GM21576 (cell line): ENCODE measurements around the gene PLD5.
"Not testable (repeated sequence)": the region's sequence is repeated elsewhere in the genome, so short reads cannot be mapped to it uniquely, and the experiment has no call there.

Experiments
- ATAC-seq: cut with Tn5 transposase; IDR thresholded peaks from one replicate; pipeline ENCODE4 v1.9.1; 2021; ENCODE audit warnings: mild to moderate bottlenecking, moderate library complexity; ENCODE audit not compliant: unreplicated experiment

The PLD5 gene

DNA sequence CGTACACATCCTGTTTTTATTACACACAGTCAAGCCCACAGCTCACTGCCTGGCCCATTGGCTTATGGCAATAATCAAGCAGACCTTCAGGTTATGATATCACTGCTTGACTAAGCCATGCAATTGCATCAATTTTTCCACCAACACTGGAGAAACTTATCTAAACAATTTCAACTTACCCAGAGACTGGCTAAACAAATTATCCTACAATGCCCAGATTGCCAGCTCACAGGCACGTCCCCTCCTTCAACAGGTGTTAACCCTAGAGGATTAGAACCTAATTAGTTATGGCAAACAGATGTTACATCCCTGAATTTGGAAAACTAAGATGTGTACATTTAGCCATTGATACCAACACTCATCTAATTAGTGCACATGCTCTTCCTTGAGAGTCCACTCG is 310.0 kb downstream of the PLD5 start:
- not testable (repeated sequence) for ATAC-seq

DNA sequence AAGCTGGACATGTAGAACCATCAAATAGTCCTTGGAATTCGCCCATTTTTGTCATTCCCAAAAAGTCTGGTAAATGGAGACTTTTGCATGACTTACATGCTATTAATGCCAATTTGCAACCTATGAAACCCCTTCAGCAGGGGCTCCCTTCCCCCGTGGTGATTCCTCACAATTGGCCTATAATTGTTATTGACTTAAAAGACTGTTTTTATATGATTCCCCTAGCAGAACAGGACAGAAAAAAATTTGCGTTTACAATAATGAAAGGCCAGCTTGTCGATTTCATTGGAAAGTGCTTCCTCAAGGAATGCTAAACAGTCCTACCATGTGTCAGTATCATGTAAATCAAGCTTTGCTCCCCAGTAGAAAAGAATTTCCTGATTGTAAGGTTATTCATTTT is 311.5 kb downstream of the PLD5 start:
- ATAC-seq = not testable (repeated sequence)

DNA sequence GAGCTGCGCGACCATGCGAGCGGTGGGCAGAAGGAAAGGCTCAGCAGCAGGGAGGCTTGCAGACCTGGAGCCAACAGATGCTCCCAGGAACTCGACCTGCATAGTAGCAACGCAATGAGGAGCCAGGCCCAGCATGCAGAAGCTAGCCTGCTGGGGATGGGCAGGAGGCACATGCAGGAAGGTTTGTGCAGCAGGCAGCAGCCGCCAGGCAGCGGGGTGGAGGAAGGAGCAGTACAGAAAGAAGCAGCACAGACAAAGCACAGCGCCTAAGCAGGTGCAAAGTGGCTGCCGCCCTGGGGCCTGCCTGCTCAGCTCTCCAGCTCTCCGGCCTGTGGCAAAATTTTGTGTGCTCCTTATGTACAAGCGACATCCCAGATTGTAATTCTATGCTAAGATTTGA is 312.1 kb downstream of the PLD5 start:
- no peak for ATAC-seq

DNA sequence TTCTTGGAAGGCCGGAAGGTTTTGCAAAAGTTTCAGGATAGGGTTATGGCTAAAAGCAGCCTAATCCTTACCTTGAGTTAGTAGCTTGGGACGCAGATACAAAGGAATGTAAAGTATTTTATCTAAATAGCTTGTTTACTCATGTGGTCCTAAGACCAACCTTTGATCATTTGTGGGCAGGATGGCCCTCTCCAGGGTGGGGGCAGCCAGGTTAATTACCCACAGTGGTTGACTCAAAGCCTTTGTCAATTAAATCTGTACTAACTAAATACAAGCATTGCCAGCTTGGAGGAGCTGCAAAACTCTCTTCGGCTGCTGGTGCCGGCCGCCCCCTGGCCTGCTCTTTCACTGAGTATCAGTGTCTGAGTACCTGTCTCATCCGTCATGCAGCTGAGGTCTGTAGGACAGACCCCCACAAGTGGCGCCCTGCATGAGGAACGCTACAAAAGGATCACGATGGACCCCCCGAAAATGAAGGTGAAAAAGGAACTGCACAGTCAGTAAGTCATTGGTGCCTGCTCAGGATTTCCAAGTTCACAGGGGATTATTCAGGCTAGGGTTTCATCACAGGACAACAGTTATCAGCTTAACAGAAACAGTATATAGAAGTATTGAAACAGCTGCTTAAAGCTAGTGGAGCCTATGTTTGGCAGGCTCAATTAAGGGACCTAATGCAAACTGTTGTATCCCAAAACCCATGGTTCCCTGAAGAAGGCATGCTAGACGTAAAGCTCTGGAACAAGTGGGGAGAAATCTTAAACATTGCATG is 313.1 kb downstream of the PLD5 start:
- no peak for ATAC-seq

DNA sequence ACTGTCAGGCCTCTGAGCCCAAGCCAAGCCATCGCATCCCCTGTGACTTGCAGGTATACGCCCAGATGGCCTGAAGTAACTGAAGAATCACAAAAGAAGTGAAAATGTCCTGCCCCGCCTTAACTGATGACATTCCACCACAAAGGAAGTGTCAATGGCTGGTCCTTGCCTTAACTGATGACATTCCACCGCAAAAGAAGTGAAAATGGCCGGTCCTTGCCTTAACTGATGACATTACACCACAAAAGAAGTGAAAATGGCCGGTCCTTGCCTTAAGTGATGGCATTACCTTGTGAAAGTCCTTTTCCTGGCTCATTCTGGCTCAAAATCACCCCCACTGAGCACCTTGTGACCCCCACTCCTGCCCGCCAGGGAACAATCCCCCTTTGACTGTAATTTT is 314.2 kb downstream of the PLD5 start:
- not testable (repeated sequence) for ATAC-seq

DNA sequence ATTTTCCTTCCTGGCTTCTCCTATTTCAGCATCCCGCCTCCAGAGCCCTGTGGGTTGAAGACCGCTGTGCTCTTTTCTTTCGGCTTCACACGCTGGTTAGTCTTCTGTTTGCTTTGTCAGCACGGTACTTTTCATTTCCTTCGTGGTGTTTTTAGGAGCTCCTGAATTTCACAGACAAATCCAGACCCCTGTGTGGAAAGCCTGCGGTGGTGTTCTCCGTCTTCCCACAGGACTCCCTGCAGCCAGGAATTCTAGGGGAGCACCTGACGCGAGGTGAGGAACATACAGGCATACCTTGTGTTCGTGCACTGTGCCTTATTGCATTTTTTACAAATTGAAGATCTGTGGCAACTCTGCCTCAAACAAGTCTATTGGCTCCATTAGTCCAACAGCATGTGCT is 315.4 kb downstream of the PLD5 start:
- ATAC-seq = no peak

DNA sequence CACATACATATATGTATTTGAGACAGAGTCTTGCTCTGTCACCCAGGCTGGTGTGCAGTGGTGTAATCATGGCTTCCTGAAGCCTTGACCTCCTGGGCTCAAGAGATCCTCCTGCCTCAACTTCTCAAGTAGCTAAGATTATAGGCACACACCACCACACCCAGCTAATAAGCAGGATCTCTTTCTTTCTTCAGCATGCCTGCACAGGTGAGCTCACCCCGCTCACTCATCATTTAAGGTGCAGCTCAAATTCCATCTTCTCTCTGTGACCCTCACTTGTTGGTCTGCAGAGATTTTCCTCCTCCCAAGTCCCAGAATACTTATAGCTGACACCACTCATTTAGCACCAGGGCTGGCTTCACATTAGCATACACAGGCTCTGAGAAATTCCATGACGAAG is 316.5 kb downstream of the PLD5 start:
- ATAC-seq = no peak

DNA sequence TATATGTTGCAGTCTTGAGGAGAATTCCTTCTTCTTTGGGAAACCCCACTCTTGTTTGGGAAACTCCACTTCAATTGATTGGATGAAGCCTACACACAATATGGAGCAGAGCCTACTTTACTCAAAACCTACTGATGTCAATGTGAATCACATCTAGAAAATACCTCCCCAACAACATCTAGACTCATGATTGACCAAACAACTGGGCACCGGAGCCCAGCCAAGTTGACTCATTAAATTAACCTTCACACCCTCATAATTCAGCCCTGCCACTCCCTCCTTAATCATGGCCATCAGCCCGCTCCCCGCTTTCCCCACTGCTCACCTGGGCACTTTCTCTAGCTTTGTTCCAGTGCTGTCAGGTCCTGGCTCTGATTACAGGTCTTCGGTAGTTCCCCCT is 317.5 kb downstream of the PLD5 start:
- no peak for ATAC-seq

DNA sequence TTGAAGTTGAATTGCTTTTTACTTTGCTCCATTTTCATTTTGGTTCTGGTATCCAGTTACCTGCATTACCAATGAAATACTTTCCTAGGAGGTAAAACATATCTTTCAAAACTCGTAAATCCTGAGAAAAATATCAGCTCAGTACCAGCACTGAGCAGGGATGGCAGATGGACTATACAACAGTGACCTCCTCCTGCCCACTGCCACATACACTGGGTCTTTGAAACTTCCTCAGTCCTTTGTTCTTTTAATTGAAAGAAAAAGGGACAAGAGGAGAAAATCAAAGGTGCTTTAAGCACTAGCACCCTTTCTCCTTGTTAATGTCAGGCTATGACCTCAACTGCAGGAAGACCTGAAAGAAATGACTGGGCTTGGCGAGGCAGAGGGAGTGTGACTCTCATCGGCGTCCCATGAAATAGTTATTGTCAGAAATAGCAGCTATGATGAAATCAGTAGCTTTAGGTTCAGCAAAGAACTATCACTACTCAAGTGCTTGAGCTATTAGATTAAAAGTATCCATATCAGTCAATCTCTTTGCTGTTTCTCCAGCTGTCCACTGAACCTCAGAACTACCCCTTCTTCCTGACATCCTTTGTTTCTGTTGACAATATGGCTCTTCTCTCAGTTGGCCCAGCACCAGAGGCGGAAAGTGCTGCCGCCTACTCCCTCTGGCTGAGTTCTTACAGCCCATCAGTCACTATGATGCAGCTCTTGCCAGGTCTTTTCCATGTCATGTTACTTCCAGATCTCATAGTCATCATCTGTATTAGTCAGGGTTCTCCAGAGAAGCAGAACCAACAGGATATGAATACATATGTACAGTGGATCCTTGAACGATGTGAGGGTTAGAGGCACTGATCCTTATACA is 318.6 kb downstream of the PLD5 start:
- no peak for ATAC-seq

DNA sequence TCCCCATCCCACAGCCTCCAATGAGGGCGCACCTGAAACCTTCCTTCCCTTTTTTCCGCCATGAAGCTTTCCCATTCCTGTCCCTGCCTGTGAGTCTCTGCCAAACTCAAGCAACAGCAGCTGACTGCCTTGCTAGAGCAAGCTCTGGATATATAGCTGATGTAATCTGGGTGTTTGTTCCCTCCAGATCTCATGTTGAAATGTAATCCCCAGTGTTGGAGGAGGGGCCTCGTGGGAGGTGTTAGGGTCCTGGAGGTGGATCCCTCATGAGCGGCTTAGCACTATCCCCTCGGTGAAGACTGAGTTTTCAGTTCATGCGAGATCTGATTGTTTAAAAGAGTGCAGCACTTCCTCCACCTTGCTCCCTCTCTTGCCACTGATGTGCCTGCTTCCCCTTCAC is 321.2 kb downstream of the PLD5 start:
- no peak for ATAC-seq

DNA sequence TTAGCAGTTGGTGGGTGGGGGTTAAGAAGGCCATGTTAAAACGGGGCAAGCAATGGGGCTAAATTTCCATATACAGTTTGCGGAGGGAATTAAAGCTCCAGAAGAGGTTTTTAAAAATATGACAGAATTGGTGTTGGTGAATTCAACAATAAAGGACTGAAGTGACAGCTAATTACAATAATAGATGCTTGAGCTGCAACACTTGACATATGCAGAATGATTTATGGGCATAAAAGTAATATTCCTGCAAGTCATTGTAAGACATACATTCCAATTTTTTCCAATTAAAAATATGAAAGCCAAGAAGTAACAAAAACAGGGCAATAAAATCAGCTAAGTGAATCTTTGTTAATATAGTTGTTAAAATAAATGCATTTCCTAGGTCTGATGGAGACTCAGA is 323.4 kb downstream of the PLD5 start:
- no peak for ATAC-seq

DNA sequence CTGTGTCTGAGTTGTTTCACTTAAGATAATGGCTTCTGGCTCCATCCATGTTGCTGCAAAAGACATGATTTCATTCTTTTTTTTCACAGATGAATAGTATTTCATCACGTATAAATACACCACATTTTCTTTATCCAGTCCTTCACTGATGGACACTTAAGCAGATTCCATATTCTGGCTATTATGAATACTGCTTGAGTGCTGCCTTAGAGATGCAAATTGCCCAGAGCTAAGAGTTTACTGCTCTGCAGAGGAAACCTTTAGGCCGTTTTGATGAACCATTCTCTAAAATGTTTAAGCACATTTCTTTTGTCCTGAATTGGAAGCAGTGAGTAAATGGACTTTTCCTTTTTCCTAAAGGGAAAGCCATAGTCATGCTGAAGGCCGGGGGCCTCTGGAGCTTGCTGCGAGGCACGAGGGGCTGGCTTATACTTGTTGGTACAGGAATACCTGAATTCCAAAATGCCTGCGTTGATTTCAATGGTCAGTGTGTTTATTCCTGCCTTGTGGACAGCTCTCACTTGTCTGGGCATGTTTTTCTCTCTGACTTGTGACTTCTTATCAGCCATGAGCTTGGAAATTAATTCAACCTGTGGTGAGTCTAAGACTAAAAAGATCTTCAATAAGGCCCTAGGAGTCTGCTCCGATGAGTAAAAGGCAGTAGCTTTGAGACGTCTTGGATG is 324.6 kb downstream of the PLD5 start:
- no peak for ATAC-seq

DNA sequence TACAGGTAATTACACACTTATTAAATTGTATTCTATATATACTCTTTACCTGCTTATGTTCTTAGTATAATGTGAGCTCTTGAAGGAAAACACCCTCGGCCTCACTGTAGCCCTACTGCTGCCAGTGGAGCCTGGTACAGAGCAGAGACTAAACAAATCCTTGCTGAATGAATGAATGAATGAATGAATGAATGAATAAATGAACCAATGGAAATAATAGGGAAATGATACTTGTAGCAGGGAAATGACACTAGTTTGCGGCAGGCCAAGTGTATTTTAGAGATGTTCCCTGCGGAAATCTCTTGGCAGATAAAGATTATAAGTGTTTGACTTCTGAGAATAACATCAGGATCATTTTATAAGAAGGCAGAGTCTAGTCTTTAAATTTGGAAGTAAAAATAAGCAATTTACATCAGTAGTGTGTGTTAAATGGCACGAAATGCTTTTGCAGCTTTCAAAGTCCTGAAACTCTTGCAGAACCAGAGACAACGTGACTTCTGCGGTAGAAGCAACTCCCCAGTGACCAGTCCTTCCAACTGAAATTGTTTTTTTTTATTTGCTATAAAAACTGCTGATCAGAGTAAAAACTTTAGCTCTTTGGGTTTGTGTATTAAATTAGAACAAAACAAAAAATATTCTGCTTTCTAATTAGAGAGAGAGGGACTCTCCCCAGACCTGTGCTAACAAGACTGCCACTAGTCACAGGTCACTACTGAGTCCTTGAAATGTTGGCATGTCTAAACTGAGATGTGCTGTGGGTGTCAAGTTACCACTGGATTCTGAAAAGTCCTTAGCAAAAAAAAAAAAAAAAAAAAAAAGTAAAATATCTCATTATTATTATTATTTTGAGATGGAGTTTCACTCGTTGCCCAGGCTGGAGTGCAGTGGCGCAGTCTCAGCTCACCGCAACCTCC is 326.3 kb downstream of the PLD5 start:
- ATAC-seq = no peak

DNA sequence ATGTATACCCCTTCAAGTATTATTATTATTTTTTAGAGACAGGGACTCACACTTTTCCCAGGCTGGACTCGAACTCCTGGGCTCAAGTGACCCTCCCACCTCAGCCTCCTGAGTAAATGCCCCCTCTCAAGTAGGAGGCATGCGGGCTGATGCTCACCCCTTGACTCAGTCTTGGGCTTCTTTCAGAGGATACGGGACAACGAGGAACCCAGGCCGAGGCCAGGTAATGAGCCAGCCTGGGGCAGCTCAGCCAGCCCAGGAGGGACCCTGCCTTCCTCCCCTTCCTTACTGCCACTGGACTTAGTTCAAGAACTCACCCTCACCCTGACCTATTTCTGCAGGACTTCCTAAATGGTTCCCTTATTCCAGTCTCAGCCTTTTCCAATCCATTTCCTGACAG is 327.6 kb downstream of the PLD5 start:
- no peak for ATAC-seq

DNA sequence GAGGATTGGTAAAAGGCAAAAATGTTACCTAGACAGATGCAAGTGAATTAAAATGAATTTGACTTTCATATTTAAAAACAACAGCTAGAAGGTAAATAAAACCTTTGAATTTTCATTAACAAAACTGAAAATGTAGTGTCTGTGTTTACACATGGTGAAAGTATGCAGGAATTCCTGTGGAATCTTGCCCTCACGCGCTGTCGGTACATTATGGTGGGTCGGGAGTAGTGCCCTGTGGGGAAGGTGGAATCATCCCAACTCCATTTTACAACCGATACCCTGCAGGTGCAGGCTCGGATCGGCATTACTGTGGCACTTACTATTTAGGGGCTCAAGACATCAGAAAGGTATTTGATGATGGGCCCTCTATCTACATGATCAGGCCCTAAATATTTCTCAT is 328.4 kb downstream of the PLD5 start:
- no peak for ATAC-seq

DNA sequence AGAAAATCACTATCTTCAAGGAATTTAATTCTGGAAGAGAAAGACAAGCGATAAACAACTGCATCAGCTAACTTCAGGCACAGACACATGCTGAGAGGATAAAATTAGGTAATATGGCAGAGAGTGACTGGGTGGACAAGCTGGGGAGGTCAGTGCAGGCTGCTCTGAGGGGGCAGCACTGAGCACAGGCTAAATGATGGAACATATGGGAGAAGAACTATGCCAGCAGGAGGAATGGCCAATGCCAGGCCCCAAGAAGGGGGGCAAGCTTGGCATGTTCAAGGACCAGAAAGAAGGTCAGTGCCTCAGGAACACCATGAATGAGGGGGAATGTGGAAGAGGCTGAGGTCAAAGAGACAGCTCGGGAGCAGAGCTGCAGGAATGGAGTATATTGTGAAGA is 334.9 kb downstream of the PLD5 start:
- no peak for ATAC-seq

DNA sequence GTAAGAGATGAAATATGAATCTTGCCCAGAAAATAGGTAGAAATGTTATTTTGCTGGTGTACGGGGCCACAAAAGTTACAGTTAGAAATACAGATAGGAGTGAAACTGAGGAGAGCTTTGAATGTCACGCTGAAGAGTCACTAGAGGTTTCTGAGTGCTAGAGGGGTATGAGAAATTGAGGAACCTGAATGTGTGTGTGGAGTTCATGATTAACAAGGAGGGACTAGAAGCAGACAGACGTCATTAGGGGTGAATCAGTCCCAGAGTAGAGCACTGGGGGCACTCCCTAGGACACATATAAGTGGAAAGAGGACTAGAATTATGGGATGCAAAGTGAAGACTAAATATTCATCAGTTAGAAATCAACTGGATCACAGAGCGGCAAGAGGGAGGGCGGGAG is 336.7 kb downstream of the PLD5 start:
- ATAC-seq = no peak

DNA sequence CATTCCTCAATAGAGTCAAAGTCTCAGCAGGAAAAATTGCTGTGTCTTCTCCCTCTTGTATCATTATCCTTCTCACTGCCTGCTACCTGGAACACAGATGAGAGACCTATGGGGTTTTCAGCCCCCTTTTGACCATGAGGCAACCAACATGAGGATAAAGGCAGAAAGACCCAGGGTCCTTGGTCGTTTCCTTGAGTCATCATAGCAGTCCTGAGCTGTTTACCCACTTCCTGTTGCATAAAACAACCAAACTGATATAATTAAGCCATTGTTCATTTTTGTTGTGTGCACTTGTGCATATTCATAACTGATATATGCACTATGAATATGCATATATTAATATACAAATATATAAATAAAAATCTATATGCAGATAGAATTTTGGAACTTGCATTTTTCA is 337.3 kb downstream of the PLD5 start:
- no peak for ATAC-seq

DNA sequence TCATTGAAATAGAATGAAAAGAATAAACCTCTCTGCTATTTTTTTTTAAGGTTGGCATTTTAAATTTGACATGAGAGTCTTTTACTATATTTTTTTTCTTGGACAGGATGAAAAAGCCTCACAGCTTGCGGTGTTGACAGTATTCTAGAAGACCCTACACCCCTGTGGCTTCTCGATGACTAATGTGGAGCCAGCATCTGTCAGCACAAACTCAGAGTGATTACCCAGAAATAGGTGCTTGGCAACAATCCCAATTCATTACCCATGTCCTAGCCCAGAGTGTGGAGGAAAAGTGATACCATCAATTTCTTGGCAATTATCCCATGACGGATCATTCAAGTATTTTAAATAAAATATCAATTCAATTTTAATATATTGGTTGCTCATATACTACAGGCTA is 338.8 kb downstream of the PLD5 start:
- no peak for ATAC-seq

DNA sequence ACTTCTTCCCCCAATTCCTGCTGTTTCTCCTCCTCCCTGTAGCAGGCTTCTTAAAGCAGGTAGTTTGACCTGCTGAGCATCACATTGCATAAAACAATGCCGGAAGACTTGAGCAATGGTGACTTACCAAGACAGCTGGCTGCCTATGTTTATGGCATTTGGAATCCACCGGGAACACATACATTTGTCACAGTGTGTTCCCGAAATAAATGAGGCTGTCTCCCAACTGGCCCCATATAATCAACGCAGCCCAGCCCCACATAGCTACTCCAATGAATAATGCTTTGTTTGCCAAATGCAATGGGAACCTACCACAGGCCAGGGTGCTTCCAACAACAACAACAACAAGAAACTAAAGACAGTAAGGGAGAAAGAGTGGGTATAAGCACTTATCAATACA is 339.5 kb downstream of the PLD5 start:
- no peak for ATAC-seq

DNA sequence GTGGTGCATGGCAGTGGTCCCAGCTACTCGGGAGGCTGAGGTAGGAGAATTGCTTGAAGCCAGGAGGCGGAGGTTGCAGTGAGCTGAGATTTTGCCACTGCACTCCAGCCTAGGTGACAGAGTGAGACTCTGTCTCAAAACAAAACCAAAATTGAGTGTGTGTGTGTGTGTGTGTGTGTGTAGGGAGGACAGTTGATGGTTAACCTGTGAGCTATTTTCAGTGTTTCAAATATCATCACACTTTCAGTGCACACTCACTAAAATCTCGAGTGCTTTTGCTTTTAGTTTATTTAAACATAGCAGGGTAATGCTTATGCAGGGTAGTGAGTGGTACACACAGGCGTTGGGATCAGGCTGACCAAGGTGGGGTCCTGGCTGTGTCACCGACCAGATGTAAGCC is 344.7 kb downstream of the PLD5 start:
- peak; percentile 91 for ATAC-seq
